M059J (cell line): Measurements from ENCODE around the gene KCNMB2. TPM values are rescaled to one million over a fixed set of nuclear protein-coding genes. Genes with fewer than 3 reads are reported as not detected.

ENCODE experiments used
- DNase-seq: peaks from one replicate; pipeline ENCODE4 v3.0.0-alpha.2; 2012; ENCODE audit warnings: low read depth
- total RNA-seq: library from RNA; depleted of rRNA; stranded (reverse); fragments of >200 nt; shearing (Covaris generic); gene quantifications from 2 replicates; pipeline ENCODE4 v1.2.3, GENCODE V29; 2014

KCNMB2 gene
- total RNA-seq, 1 experiment from 2014 or later = 7.9 TPM

DNA sequence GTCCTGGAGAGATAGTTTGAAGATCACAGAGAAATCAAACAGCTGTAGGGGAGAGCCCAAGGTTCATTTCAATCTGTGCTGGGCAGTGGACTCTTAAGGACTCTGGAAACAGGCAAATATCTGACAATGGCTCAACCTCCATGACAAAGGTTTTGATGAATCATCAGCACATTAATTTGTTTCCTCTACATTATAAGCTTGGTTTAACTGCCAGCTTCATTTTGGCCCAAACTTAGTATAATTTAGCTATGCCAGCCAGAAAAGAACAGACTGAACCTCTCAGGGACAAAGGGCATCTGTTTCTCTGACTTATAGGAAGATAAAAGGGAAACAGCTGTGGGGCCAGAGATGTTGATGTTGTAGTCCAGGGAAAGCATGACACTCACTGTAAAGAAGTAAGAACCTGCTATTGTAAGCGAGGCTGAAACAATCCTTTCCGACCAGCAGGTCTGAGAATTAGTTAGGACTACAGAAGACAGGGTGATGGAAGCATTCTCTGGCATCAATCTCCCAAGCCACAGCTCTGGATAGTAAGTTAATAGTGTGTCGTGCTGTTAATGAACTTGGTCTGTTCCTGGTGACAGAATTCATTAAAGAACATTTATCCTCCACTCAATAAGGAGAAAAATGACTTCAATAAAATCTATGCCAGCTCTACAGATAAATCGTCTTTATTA lies 110.1 kb downstream of the KCNMB2 start:
- peak; percentile 65 for DNase-seq

DNA sequence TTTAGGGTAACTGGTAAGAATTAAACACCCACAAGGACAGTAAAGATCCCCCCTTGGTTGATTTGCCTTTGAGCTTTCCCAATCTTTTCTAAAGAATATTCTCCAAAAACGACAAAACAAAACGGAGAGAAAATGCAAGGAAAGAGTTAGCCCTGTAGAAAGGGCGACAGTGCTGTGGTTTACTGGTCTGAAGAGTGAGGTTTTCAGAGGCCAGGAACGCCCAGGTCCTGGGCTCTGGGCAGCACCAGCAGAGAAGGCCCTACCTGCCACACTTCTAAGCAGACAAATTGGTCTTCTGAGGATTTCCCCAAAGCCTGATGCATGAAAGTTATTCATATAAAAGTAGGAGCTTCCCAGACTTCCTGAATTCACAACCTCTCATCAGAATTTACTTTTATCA lies 119.3 kb downstream of the KCNMB2 start:
- no peak for DNase-seq

DNA sequence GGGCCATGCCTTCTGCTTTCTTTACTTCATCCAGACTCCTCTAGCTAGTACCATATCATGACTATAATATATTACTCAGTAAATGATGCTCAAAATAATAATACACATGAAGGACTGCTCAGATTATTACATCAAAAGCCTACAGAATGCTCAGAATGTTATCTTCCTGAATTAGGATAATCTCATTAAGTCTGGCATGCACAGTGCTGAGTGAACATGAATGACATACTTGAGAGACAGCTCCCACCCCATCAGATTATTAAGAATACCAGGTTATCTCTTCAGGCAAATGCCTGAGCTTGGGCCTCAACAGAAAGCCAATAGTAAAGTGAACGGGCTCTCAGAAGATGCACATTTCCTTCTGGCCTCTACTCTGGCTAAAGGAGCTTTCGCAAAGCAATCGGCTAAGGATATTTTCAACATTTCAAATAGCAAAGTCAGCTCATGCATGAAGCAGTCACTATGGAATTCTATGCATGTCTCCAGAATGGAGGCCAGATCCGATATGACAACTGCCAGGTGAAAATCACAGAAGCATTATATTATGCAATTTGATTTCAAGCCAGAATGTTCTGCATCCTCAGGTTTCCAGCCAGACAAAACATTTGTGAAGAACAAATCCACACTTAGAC lies 122.6 kb downstream of the KCNMB2 start:
- no peak for DNase-seq

DNA sequence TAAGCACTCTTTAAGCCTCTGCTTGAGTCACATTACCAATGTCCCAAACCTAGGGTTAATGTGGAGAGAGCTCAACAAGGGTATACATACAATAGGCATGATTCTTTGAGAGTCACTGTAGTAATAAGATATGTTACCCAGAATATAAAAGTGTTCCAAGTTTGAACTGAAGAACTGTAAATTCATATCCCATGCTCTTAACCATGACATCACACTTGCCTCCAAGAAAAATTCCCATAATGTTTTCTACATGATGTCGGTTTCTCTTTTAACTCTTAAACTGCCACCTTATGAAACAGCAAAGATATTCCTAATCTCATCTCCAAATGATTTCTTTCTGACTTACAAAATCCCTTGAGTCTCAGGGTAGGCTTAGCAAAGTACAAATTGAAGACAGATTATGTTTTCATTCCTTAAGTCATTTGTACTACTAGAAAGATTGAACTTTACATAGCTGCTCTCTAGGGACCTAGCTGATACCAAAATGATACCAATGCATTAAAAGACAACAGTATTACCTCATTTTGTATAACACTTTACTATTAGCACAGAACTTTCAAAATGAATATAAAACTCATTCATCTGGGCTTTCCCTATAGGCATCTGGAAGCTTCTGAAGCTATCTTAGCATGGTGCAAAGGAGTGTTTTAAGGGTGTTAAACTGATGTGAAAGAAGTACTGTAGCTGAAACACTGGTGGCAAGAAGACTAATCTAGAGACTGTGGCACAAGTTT lies 127.1 kb downstream of the KCNMB2 start:
- peak; percentile 24 for DNase-seq

DNA sequence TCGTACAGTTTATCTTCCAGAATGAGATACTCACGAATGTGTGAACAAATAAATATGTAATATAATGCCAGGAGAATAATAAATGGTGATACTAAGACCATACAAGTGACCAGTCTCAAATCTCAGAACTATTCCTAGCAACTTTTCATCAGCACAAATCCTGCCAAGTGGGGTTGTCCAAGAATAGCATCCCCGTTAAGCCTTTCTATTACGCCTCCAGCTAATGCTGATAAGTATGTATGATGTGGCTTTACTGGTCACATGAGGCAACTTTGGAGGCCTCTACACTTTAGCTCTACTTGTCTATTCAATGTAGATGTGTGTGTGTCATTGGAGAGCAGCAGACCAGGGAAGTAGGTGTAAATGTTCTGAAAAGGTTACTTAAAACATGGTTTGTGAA lies 129.5 kb downstream of the KCNMB2 start:
- no peak for DNase-seq

DNA sequence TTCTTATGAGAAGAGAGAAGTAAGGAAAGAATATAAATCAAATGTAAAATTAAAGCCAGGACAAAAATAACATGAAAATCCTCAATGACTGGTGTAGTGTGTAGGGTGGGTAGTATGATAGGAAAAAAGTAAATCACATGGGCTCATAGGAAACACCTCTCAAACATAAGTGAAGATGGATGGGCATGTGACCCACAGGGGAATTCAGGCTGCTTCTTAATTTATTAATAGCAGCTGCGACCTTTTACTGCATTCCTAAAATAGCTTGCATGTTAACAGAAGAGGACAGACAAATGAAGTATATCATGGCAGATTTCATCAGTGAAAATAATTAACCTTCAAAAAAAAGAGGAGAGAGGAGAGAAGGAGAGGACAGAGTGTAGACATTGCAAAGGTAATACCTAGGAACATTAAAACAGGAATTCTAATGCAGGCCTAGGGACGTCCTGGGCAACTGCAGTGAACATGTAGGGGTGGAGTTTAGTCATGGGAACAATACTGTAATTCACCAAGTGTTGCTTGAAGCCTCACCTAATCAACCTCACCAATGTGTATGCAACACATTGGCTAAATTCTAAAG lies 132.9 kb downstream of the KCNMB2 start:
- DNase-seq = peak; percentile 40

DNA sequence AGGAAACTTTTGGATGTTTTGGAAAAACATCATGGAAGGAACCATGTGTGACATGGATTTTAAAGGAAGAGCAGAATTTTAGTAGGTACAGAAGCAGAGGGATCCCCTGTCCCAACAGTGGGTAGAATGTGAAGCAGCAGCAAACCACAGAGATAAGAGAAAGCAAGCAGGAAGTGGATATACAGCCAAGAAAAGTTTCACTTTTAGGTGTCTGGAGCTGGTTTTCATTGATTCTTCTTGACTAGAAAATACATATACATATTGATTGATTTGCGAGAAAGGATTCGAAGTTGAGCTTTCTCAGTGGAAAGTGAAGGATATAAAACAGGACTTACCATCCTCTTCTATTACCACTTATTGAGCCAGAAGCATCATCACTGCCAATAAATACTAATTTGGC lies 133.5 kb downstream of the KCNMB2 start:
- DNase-seq = no peak

DNA sequence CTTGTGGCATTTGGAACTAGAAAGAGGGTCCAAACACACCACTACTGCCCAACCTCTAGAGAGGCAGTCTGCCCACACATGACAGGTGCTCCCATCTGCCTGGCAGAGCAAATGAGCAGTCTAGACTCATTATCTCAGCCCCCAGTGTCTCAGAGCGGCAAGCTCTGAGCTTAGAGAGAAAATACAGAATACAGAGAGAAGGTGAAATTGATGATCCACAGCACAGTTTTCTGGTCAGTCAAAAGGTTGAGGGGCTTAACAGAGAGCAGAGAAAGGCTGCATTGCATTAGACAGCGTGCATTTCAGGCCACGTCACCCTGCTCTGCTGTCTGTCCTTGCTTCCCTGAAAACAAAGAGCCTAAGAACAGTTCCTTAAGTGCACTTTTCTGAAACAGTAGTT lies 135.1 kb downstream of the KCNMB2 start:
- no peak for DNase-seq

DNA sequence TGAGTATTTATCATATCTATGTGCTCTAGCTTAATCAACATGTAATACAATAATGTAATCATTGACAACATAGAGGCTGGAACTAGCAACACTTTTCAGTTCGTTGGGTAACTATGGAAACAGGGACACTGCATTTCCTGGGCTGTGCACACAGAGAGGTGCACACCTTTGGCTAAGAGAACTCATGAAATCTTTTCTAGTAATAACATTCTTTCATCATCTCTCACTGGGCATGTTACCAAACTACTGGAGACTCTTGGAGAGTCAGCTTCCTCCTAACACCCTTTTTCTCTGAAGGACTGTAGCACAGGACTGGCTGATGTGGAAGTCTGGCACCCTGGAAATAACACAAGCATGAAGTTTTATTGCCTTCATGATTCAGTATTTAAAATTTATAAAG lies 135.6 kb downstream of the KCNMB2 start:
- DNase-seq = peak; percentile 95

DNA sequence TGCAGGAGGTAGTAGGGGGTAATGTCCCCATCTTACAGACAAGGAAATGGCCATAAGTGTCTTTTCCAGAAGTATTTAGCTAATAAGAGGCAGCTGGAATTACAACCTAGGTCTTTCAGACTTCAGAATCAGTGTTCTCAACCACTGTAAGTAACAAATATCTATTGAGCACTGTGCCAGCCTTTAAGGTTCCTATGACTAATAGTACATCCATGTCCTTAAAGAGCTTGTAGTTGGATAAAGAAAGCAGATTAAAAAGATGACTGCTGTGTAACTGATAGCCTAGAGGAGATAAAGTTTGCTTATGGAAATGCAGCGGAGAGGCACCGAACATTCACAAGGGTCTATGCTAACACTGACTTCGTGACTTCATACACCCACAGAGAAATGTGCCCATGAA lies 136.0 kb downstream of the KCNMB2 start:
- peak; percentile 48 for DNase-seq

DNA sequence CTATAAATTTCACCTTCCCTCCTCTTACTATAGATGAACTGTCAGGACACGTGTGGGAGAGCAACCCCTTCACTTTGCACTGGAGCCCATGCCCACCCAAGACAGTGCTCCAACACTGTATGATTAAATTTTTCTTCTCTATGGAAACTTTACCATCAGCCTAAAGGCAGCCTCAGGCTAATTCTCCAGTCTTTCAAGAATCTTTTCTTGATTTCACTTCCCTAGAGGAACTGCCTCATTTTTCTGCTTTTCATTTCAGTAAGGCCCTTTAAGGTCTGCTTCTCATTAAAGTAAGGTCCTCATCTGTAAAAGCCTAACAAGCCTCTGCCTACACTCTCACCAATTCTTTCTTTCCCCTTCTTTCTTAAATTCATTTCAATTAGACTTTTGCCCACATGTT lies 137.3 kb downstream of the KCNMB2 start:
- no peak for DNase-seq

DNA sequence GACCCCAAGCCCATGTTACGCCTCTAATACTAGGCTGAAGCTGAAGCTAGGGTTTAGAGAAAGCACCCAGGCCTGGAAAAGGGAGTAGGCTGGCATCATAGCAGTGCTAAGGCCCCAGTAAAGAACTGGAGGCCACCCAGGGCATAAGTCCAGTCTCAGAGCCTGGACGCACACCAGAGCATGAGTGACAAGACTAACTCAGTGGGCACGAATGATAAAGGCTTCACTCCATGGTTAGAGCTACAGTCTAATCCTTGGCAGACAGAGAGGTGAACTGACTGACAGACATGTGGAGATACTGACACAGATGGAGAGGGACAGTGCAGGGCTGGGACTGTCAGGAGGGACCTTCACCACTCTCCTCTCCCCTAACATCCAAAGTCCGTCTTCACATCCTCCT lies 139.8 kb downstream of the KCNMB2 start:
- DNase-seq = no peak

DNA sequence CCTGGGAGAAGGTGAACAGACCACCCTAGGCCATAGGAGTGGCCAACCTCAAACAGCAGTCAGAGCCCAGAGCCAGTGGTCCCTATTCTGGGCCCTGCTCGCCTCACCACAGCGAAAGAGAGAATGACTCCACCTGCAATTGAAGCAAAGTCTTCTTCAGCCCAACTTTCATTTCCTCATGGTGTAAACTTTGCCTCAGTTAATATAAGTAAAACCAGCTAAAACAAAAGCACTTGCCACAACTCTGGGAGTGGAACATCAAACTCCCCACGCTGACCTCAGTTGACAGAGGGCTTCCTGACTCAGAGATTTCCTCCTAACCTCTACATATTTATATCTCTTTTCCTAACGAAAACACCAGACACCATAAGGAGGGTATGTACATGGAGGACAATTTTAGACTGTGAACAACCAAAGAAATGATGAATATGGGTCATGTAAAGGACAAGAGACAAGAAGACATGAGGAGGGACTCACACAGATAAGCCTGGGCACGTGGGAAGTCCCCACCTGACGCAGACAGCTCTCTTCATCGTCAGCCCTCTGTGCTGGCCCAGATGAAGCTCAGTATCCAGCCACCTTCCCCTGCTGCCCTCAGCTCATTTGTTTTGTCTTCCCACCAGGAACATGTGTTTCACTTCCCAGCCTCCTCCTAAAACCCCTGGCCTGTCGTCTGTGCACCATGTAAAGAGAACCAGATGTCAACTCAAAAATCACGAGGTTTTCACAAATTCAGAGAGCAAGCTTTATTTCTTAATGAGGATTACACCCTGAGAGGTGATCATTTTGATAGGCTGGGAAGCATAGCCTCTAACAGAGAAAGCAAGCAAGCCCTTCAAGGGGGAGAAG lies 140.9 kb downstream of the KCNMB2 start:
- DNase-seq = no peak

DNA sequence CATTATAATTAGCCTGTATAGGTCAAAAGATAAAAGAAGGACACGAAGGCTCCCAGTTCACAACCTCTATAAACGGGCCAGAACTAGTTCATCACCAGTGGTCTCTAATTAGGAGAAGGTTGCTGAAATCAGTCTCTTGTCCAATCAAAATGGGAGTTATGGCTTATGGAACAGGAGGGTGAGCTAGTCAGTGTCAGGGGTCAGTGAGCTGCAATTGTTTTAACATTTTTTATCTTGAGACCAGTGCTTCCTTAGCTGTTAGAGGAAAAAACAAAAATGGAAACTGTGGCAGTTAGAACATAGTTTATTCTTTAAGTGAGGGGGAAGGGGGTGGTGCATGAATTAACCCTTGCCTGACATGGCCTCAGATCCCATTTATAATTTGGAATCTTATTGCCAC lies 141.7 kb downstream of the KCNMB2 start:
- no peak for DNase-seq

DNA sequence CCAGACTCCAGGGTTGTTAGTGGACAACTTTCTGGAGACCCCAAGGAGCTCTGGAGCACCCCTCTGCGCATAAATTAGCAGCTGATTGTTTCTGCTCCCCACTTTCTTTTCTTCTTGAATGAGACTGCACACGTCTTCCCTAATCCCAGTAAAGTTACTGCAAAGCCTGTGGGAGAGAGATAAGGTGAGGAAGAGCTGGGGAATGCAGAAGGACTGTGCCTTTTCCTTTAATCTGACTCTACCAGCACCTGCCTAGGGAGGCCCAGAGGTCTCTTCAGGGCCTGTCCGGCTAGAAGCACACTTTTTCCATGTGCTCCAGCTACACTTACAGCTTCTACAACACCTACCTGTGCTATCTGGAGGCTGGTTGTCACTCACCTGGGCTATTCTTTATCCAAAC lies 143.8 kb downstream of the KCNMB2 start:
- DNase-seq = no peak

DNA sequence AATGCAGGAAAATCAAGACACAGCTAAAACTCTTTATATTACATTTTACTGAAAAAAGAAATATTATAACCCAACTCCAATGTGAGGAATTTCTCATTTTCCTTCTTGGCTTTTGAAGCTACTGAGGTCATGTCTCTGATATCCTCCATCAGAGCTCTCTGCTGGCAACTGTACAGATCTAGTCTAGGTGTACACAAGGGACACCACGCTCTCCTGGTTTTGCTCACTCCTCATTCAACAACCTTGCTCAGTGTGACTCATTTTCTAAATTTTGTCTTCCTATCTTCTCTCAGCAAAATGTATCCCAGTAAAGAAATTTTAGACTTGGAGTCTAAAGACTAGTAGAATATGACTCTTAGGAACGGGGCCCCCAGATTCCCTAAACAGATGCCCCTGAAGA lies 144.3 kb downstream of the KCNMB2 start:
- no peak for DNase-seq

DNA sequence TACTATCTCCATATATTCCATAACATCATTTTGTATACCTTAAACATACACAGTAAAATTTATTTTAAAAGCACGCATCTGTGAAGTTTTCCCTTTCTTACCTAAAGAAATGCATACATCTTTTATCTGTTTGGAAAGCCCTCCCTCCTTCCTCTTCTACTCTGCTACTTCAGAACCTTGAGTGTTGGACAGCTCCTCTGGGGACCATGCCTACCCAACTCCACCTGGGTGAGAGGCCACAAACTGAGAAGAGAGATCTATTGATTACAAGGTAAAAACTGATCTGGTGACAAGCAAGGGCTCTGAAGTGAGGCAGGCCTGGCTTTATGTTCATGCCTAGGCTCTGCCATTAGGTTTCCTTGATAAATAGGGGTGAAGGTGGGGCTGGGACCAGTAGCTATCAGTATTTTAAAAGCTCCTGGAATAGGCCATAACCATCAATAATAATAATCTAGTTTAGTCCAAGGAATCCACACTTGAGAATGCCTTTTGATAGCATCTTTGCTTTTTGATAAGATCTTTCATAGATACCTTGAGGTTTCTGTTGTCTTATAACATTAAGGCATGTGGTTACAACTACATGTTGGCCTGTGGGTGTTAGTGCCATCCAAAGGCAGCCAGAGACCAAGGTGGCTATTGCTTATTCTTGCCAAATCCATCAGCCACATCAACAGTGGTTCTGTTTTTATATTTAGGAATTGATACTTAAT lies 148.8 kb downstream of the KCNMB2 start:
- DNase-seq = peak; percentile 25

DNA sequence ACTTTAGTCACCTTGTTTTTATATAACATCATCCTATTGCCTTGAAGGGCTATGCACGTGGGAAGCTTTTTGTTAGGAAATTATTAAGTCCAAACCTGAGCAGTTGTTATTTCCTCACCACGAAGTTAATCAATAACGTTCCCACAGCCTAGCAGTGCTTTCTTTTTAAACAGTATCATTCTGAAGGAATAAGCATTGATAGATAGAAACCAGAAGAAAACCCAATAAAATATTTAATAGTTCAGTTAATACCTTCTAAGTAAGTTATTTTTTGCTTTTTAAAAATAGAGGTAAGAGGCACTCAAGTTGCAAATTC lies 149.3 kb downstream of the KCNMB2 start:
- DNase-seq = no peak

DNA sequence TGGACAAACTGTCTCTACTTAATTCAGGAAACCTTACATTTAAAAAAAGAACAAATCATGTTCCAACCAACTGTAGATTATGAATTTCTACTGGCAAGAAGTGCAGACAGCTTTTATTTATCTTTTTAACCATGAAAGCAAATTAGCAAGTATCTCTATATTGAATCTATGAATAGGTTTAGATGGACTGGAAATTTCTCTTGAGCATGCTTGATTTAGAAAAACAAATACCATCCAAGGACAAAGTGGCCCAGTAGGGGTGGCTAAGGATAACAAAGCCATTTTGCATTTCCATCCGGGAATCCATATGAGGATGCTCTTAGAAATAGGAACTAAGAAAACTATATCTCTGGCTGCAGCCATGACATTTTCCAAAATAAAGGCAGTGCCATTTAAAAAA lies 150.6 kb downstream of the KCNMB2 start:
- no peak for DNase-seq

DNA sequence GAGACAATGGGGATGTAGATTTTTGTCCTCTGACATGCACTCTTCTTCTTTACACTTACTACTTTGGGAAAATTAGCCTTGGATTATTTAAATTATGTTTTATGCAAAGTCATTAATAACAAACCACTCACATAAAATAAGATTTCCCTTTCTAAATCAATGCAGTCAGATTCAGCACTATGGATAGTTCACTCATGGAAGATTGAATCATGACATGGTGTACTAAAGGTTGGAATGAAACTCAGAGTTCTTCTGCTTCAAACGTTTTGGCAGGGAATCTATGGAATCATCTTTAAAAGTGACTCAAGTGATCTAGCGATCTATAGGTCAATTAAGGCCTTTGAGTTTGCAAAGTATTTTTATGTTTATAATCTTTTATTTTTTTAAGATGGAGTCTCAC lies 154.3 kb downstream of the KCNMB2 start:
- DNase-seq = no peak

DNA sequence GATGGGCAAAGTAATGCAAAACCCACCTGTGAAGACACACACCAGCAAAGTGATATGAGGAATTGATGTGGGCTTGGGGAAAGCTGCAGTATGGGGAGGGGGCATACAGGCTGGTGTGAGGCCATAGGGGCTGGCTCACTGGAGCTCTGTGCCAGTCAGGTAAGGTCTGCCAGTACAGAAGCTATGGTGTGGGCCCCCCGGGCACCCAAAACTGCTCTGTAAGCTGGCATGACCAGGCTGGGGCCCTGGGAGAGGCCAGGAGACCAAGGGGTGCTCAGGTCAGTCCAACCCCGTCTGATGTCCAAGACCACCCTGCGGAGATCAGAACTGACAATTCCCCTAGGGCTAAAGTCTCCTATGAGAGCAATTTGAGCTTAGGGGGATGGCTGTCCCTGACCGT lies 163.1 kb downstream of the KCNMB2 start:
- DNase-seq = peak; percentile 38
